HUDEP-2 (cell line): Measurements from ENCODE around the gene MAP3K10.
"Not testable (repeated sequence)": the region's sequence is repeated elsewhere in the genome, so short reads cannot be mapped to it uniquely, and the experiment has no call there.

Experiments used
- DNase-seq, 76 experiments: peaks; one replicate each; lab custom pipeline; 2025; ENCODE audit not compliant: unreplicated experiment in 76 of 76; lab: John Stamatoyannopoulos, UW

MAP3K10 gene

GRCh38 chr19:40190891-40191835, at the start of gene MAP3K10:
MAP3K10 (plus strand) TSS chr19:40191426; CDS start chr19:40192032, 606 bp downstream.
- DNase-seq, result peak in 54 of 76 experiments; percentile 12 to 76 (median 47)

DNA sequence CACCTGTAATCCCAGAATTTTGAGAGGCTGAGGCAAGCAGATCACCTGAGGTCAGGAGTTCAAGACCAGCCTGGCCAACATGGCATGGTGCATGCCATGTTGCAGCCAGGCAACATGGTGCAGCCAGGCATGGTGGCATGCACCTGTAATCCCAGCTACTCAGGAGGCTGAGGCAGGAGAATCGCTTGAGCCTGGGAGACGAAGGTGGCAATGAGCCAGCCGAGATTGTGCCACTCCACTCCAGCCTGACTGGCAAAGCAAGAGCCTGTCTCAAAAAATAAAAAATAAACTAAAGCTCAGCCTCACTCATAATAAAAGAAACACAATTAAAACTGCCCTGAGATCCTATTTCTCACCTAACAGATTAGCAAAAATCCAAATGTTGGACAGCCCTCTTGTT, 49.7 kb upstream of the MAP3K10 start:
- no peak for DNase-seq

DNA sequence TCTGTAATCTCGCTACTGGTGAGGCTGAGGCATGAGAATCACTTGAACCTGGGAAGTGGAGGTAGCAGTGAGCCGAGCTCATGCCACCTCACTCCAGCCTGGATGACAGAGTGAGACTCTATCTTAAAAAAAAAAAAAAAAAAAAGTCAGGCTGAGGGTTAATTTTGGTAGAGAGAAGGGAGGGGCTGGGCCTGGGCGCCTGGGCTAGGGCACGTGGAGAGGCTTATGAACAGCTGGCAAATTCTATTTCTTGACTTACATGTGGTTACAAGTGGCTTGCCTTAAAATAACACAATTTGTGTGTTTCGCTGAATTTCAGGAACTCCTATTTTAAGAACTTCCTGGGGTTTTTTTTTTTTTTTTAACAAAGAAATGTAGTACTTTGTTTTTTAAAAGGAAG, 47.6 kb upstream of the MAP3K10 start:
- DNase-seq, result no peak

- DNase-seq, result no peak
These were observed 47.1 kb upstream of the MAP3K10 start for GRCh38 chr19:40144151-40144550.

GRCh38 chr19:40144947-40145748, 46.1 kb upstream of the MAP3K10 start:
- DNase-seq, result no peak

DNA sequence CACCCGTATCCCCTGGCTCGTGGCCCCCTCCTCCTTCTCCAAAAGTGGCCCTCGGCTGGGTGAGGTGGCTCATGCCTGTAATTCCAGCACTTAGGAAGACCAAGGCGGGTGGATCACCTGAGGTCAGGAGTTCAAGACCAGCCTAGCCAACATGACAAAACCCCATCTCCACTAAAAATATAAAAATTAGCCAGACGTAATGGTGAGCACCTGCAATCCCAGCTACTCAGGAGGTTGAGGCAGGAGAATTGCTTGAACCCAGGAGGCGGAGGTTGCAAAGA, 45.5 kb upstream of the MAP3K10 start:
- not testable (repeated sequence) for DNase-seq

DNA sequence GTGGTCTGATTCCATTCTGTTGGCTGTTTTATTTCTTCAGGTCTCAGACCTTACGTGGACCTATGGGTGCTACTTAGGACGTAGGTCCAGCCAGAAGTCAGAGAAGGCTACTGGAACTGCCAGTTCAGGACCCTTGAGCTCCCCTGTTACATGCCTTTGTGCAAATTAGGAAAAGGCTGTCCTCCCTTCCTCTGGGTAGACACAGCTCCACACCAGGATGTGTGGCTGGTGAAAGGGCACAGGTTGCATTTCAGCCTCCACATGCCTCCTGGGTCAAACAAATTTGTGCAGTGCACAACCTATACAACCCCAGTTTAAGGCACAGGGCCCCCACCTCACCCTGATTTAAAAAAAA, 43.9 kb upstream of the MAP3K10 start:
- DNase-seq, result no peak

GRCh38 chr19:40147693-40148347, 43.4 kb upstream of the MAP3K10 start:
- no peak for DNase-seq

- DNase-seq, result no peak
These were observed 41.7 kb upstream of the MAP3K10 start for GRCh38 chr19:40149501-40149900.

DNA sequence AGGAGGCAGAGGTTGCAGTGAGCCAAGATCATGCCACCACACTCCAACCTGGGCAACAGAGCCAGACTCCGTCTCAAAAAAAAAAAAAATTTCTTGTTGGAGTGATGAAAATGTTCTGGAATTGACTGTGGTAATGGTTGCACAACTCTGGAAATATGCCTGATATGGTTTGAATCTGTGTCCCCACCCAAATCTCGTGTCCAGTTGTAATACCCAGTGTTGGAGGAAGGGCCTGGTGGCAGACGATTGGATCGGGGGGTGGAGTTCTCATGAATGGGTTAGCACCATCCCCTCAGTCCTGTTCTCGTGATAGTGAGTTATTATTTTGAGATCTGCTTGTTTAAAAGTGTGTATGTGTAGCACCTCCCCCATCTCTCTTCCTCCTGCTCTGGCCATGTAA, 41.1 kb upstream of the MAP3K10 start:
- DNase-seq, result no peak

- DNase-seq, result no peak
These were observed 37.0 kb upstream of the MAP3K10 start for GRCh38 chr19:40154121-40154680.

GRCh38 chr19:40155749-40156265, 35.4 kb upstream of the MAP3K10 start:
- peak in 4 of 76 experiments; percentile 3 to 20 (median 11) for DNase-seq

- no peak for DNase-seq
These were observed 34.2 kb upstream of the MAP3K10 start for GRCh38 chr19:40157059-40157458.

DNA sequence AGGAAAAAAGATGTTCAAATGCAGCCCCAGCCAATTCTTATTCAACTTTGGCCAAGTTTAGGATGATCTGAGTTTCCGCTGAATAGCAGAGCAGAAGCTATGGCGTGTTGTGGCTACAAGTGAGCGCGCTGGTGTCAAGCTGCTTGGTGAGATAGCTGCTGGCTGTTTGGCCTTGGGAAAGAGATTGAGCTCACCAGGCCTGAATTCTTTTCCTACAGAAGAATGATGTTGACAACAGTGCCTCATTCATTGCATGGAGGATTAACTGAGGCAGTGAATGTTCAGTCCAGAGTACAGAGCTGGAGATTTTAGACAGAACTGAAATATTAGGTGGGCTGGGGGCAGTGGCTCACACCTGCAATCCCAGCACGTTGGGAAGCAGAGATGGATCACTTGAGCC, 31.5 kb upstream of the MAP3K10 start:
- DNase-seq, result no peak

DNA sequence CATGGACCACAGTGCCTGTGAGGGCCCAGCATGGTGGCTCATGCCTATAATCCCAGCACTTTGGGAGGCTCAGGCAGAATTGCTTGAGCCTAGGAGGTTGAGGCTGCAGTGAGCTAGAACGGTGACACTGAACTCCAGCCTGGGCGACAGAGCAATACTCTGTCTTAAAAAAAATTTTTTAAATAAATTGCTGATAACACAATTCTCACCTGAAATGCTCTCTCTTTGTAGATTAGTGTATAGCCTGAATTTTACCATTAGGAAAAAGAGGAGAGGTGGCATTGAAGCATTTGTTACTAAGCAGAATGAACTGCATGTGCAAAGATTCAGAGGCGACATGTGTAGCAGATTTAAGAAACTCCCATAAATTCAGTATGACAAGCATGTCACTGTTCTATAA, 29.1 kb upstream of the MAP3K10 start:
- DNase-seq, result no peak

DNA sequence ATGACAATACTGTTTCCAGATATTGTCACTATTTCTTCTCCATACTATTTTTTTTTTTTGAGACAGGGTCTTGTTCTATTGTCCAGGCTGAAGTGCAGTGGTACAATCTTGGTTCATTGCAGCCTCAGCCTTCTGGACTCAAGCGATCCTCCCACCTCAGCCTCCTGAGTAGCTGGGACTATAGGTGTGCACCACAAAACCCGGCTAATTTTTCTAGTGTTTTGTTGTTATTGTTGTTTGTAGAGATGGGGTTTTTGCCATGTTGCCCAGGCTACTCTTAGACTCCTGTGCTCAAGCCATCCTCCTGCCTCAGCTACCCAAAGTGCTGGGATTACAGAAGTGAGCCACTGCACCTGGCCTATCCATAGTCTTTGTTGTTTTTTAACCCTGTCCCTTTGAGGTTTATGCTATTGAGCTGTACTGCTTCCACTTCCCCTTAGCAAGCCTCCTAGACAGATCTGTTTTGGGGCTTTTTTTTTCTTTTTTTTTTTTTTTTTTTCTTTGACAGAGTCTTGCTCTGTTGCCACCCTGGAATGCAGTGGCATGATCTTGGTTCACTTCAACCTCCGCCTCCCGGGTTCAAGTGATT, 27.6 kb upstream of the MAP3K10 start:
- DNase-seq, result no peak

- peak in 52 of 76 experiments; percentile 4 to 64 (median 31) for DNase-seq
These were observed 25.8 kb upstream of the MAP3K10 start for GRCh38 chr19:40165362-40165937.

DNA sequence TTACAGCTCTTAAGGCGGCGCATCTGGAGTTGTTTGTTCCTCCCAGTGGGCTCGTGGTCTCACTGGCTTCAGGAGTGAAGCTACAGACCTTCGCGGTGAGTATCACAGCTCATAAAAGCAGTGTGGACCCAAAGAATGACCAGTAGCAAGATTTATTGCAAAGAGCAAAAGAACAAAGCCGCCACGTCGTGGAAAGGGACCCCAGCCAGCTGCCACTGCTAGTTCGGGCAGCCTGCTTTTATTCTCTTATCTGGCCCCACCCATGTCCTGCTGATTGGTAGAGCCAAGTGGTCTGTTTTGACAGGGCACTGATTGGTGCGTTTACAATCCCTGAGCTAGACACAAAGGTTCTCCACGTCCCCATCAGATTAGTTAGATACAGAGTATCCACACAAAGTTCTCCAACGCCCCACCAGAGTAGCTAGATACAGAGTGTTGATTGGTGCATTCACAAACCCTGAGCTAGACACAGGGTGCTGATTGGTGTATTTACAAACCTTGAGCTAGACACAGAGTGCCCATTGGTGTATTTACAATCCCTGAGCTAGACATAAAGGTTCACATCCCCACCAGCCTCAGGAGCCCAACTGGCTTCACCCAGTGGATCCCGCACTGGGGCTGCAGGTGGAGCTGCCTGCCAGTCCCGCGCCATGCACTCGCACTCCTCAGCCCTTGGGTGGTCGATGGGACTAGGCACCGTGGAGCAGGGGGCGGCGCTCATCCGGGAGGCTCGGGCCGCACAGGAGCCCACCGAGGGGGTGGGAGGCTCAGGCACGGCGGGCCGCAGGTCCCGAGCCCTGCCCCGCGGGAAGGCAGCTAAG, 21.5 kb upstream of the MAP3K10 start:
- DNase-seq, result not testable (repeated sequence)

DNA sequence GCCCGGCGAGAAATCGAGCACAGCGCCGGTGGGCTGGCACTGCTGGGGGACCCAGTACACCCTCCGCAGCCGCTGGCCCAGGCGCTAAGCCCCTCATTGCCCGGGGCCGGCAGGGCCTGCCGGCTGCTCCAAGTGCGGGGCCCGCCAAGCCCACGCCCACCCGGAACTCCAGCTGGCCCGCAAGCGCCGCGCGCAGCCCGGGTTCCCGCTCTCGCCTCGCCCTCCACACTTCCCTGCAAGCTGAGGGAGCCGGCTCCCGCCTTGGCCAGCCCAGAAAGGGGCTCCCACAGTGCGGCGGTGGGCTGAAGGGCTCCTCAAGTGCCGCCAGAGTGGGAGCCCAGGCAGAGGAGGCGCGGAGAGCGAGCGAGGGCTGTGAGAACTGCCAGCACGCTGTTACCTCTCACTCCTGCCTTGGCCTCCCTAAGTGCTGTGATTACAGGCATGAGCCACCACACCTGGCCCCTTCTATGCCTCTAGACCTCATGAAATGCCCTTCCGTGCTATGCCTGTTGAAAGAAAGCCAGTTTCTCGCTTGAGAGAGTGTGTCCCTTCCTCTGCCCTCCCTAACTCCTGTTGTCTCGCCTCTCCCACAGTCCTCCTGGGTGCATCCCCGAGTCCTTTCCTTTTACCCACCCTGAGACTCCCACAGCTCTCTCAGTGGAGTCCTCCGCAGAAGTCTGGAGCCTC, 20.8 kb upstream of the MAP3K10 start:
- DNase-seq, result not testable (repeated sequence)
